H9 (cell line): ENCODE results near the gene TMEM270. TPM values are rescaled to one million over a fixed set of nuclear protein-coding genes. Genes with fewer than 3 reads are reported as not detected.

Source experiments
- DNase-seq: peaks from one replicate; pipeline ENCODE4 v3.0.0-alpha.2; 2017
- H2AFZ ChIP-seq: one replicate; pipeline ENCODE4 v1.6.1; 2013; ENCODE audit warnings: mild to moderate bottlenecking, low read length, control low read depth, moderate library complexity
- H2AK5ac ChIP-seq: 2 replicates; pipeline ENCODE4 v1.6.1; 2013; ENCODE audit warnings: low read length, control low read depth, mixed read lengths; ENCODE audit not compliant: insufficient read length
- H2BK120ac ChIP-seq: one replicate; pipeline ENCODE4 v1.6.1; 2013; ENCODE audit warnings: low read depth, mild to moderate bottlenecking, low read length, control low read depth, inconsistent platforms; ENCODE audit not compliant: poor library complexity, severe bottlenecking
- H2BK12ac ChIP-seq: 2 replicates; pipeline ENCODE4 v1.6.1; 2013; ENCODE audit warnings: low read length, control low read depth, mixed read lengths, low read depth; ENCODE audit not compliant: insufficient read length
- H2BK15ac ChIP-seq: 2 replicates; pipeline ENCODE4 v1.6.1; 2013; ENCODE audit warnings: low read depth, low read length, control low read depth
- H2BK20ac ChIP-seq: one replicate; pipeline ENCODE4 v1.6.1; 2013; ENCODE audit warnings: low read depth, mild to moderate bottlenecking, low read length, control low read depth, inconsistent platforms; ENCODE audit not compliant: poor library complexity, severe bottlenecking
- H2BK5ac ChIP-seq: 2 replicates; pipeline ENCODE4 v1.6.1; 2013; ENCODE audit warnings: low read length, control low read depth, mixed read lengths; ENCODE audit not compliant: insufficient read length
- H3K14ac ChIP-seq: 2 replicates; pipeline ENCODE4 v1.6.1; 2013; ENCODE audit warnings: low read length, control low read depth; ENCODE audit not compliant: insufficient read depth
- H3K18ac ChIP-seq: 2 replicates; pipeline ENCODE4 v1.6.1; 2013; ENCODE audit warnings: low read depth, mild to moderate bottlenecking, mixed read lengths, low read length, control low read depth; ENCODE audit not compliant: insufficient read length
- H3K23ac ChIP-seq: 2 replicates; pipeline ENCODE4 v1.6.1; 2013; ENCODE audit warnings: low read length, control low read depth, mixed read lengths, low read depth; ENCODE audit not compliant: insufficient read length
- H3K23me2 ChIP-seq: 2 replicates; pipeline ENCODE4 v1.6.1; 2013; ENCODE audit warnings: low read depth, mild to moderate bottlenecking, mixed read lengths, low read length, control low read depth; ENCODE audit not compliant: insufficient read length, poor library complexity, severe bottlenecking
- H3K27ac ChIP-seq: 2 replicates; pipeline ENCODE4 v1.5.1; 2013; ENCODE audit warnings: low read length, control low read depth, mixed read lengths, low read depth; ENCODE audit not compliant: insufficient read length
- H3K27me3 ChIP-seq: 2 replicates; pipeline ENCODE4 v1.6.1; 2013; ENCODE audit warnings: low read length, control low read depth, inconsistent platforms; ENCODE audit not compliant: insufficient read depth
- H3K4ac ChIP-seq: 2 replicates; pipeline ENCODE4 v1.6.1; 2013; ENCODE audit warnings: low read depth, mild to moderate bottlenecking, control low read depth, inconsistent platforms, low read length, moderate library complexity
- H3K4me1 ChIP-seq: 2 replicates; pipeline ENCODE4 v1.6.1; 2013; ENCODE audit warnings: low read length, control low read depth, inconsistent platforms; ENCODE audit not compliant: insufficient read depth
- H3K4me2 ChIP-seq: 2 replicates; pipeline ENCODE4 v1.6.1; 2013; ENCODE audit warnings: low read length, control low read depth, mixed read lengths; ENCODE audit not compliant: insufficient read length, insufficient read depth
- H3K56ac ChIP-seq: 2 replicates; pipeline ENCODE4 v1.6.1; 2013; ENCODE audit warnings: low read depth, mild to moderate bottlenecking, mixed read lengths, low read length, control low read depth; ENCODE audit not compliant: insufficient read length
- H3K79me1 ChIP-seq: 2 replicates; pipeline ENCODE4 v1.6.1; 2013; ENCODE audit warnings: low read depth, mild to moderate bottlenecking, moderate library complexity, low read length, control low read depth, inconsistent platforms; ENCODE audit not compliant: insufficient read depth, poor library complexity, severe bottlenecking
- H3K79me2 ChIP-seq: 2 replicates; pipeline ENCODE4 v1.6.1; 2013; ENCODE audit warnings: low read length, control low read depth, inconsistent platforms; ENCODE audit not compliant: insufficient read depth
- H3K9ac ChIP-seq: 2 replicates; pipeline ENCODE4 v1.6.1; 2013; ENCODE audit warnings: low read length, control low read depth, mixed read lengths; ENCODE audit not compliant: insufficient read length; ENCODE audit errors: extremely low read depth
- H3K9me3 ChIP-seq: one replicate; pipeline ENCODE4 v1.6.1; 2013; ENCODE audit warnings: low read depth, low read length, inconsistent platforms; ENCODE audit not compliant: control insufficient read depth
- H3T11ph ChIP-seq: one replicate; pipeline ENCODE4 v1.6.1; 2013; ENCODE audit warnings: mild to moderate bottlenecking, low read length, control low read depth, inconsistent platforms
- H4K20me1 ChIP-seq: one replicate; pipeline ENCODE4 v1.6.1; 2013; ENCODE audit not compliant: control insufficient read depth, insufficient read length, insufficient read depth
- H4K5ac ChIP-seq: 2 replicates; pipeline ENCODE4 v1.6.1; 2013; ENCODE audit warnings: low read depth, mild to moderate bottlenecking, mixed read lengths, low read length, control low read depth; ENCODE audit not compliant: insufficient read length
- H4K8ac ChIP-seq: replicated peaks from 2 replicates; pipeline ENCODE4 v1.6.1; 2013; ENCODE audit warnings: low read length, control low read depth, mixed read lengths, low read depth; ENCODE audit not compliant: insufficient read length
- H4K91ac ChIP-seq: 2 replicates; pipeline ENCODE4 v1.6.1; 2013; ENCODE audit warnings: low read depth, mild to moderate bottlenecking, moderate library complexity, mixed read lengths, low read length, control low read depth; ENCODE audit not compliant: insufficient read length
- H3K27ac Mint-ChIP-seq, 3 experiments: 2 replicates in 2 of 3; 3 replicates in 1 of 3; pipeline ENCODE4 v1.8.0; 2020 to 2021; ENCODE audit warnings: mixed read lengths in 3 of 3, mild to moderate bottlenecking in 1 of 3, moderate library complexity in 1 of 3
- H3K27me3 Mint-ChIP-seq: 2 replicates; pipeline ENCODE4 v1.8.0; 2021; ENCODE audit warnings: low read depth, mild to moderate bottlenecking, moderate library complexity, mixed read lengths
- H3K36me3 Mint-ChIP-seq, 3 experiments: 2 replicates in 2 of 3; 3 replicates in 1 of 3; pipeline ENCODE4 v1.8.0; 2020 to 2021; ENCODE audit warnings: low read depth in 3 of 3, mixed read lengths in 3 of 3; ENCODE audit not compliant: insufficient read depth in 1 of 3
- H3K4me1 Mint-ChIP-seq, 2 experiments: 2 replicates each; pipeline ENCODE4 v1.8.0; 2020; ENCODE audit warnings: mixed read lengths in 2 of 2
- H3K4me3 Mint-ChIP-seq, 2 experiments: 2 replicates in 1 of 2; 3 replicates in 1 of 2; pipeline ENCODE4 v1.8.0; 2020 to 2021; ENCODE audit warnings: mild to moderate bottlenecking in 2 of 2, mixed read lengths in 2 of 2, moderate library complexity in 1 of 2
- H3K9me3 Mint-ChIP-seq, 2 experiments: 2 replicates in 1 of 2; 3 replicates in 1 of 2; pipeline ENCODE4 v1.8.0; 2020; ENCODE audit warnings: mild to moderate bottlenecking in 2 of 2, mixed read lengths in 2 of 2, moderate library complexity in 1 of 2
- CTCF ChIP-seq: fragments of 200-600 bp; sonication (generic); conservative IDR thresholded peaks from 3 replicates; pipeline ENCODE4 v1.8.0; 2021; ENCODE audit warnings: antibody characterized with exemption, mild to moderate bottlenecking
- WGBS: extraction: QIAGEN DNeasy Blood & Tissue Kit; methylation state at CpG from one replicate; pipeline ENCODE4 v1.1.7; 2013; ENCODE audit warnings: missing lambda C conversion rate, low lambda C conversion rate, mixed read lengths; ENCODE audit not compliant: insufficient read length; ENCODE audit errors: extremely low coverage; 5-methylcytosine and 5-hydroxymethylcytosine counted together
- total RNA-seq: library from RNA; stranded (reverse); gene quantifications from 2 replicates; pipeline ENCODE4 v1.2.1, GENCODE V29; 2021

The TMEM270 gene
- total RNA-seq, 1 experiment from 2014 or later = not detected

DNA sequence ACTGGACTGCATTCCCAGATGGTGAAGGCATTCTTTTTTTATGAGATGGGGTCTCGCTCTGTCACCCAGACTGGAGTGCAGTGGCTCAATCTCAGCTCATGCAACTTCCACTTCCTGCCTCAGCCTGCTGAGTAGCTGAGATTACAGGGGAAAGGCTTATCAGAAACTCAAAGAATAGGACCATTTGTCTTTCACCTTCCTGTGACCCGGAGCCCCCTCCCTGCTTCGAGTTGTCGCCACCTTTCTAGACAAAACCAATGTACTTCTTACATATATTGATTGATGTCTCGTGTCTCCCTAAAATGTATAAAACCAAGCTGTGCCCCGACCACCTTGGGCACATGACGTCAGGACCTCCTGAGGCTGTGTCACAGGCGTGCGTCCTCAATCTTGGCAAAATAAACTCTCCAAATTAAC is 16.8 kb upstream of the TMEM270 start:
- no peak overlapping the region for H4K8ac ChIP-seq
- peak overlapping the region in 1 of 2 experiments; percentile 3; a peak in 1 of 5 replicates for H3K4me3 Mint-ChIP-seq
- WGBS = no CpG with 5 or more reads among the region's 9 CpGs

More for the DNA sequence above, 16.8 kb upstream of the TMEM270 start:
- Histone ChIP-seq H3K27me3 (no peaks in the 10 kb centered on the region), H3K56ac (no peak overlapping the region), H4K20me1 (no peaks in the 10 kb centered on the region), H3K23me2 (peaks cover 3% of the 10 kb centered on the region), H3K4me1 (no peaks in the 10 kb centered on the region), H3K9me3 (no peaks in the 10 kb centered on the region), H3K18ac (no peak overlapping the region), H3K23ac (no peak overlapping the region), H2BK12ac (no peak overlapping the region), H2AFZ (no peak overlapping the region), H2AK5ac (no peak overlapping the region), H3K4me2 (no peak overlapping the region), H3K27ac (no peak overlapping the region), H3K4ac (no peak overlapping the region), H2BK5ac (no peak overlapping the region), H4K5ac (no peak overlapping the region), H3K14ac (no peak overlapping the region), H3T11ph (no peak overlapping the region), H2BK120ac (no peak overlapping the region), H2BK15ac (no peak overlapping the region), H3K9ac (no peak overlapping the region), H4K91ac (no peak overlapping the region), H3K79me2 (no peaks in the 10 kb centered on the region), H3K79me1 (no peaks in the 10 kb centered on the region), H2BK20ac (no peak overlapping the region)
- DNase-seq = no peak
- no peak for TF ChIP-seq CTCF
- Mint-ChIP-seq H3K4me1 (peaks cover 29 to 42% of the 10 kb centered on the region in 2 experiments), H3K27ac (peak overlapping the region in 2 of 3 experiments; percentile 10 to 69; a peak in 2 of 7 replicates), H3K36me3 (peaks cover 0 to 15% (median 0%) of the 10 kb centered on the region in 3 experiments; a peak in 3 of 7 replicates), H3K9me3 (peaks cover 2 to 7% of the 10 kb centered on the region in 2 experiments; a peak in 2 of 5 replicates), H3K27me3 (peaks cover 3% of the 10 kb centered on the region; the same call in 1 of the 2 replicates)
